GM21576 (cell line): ENCODE data around the gene SBF1.
"Not testable (repeated sequence)": the region's sequence is repeated elsewhere in the genome, so short reads cannot be mapped to it uniquely, and the experiment has no call there.

ENCODE experiments used
- ATAC-seq: cut with Tn5 transposase; IDR thresholded peaks from one replicate; pipeline ENCODE4 v1.9.1; 2021; ENCODE audit warnings: mild to moderate bottlenecking, moderate library complexity; ENCODE audit not compliant: unreplicated experiment

Gene SBF1

DNA sequence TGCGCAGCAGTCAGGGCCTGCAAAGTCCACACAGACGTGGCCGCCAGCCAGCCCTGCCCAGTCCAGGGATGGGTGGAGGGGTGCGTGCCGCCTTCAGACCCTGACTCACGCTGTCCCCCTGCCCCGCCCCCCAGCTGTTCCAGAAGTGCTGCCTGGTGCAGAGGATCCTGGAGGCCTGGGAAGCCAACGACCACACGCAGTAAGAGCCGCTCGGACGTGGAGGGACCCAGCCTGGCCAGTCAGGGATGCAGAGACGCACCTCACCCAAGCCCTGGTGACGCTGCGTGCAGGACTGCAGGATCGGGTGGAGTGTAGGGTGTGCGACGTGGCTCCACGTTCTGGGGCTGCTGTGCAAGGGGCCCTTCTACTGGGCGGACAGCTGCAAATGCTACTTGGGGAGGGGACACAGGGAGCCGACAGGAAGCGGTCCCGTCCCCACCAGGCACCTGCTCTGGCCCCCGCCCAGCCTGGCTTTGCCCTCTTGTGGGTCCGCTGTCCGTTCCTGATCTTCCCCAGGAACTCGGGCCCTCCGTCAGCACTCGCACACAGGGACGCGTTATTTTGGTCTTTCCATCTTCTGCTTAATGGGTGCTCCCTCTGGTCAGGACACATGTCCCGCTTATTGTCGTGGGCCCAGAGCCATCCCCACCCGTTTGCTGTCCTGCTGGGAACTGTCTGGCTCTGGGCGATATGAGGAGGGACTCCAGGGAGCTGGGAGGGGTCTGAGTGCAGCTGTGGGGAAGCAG, 42.5 kb downstream of the SBF1 start:
- no peak for ATAC-seq

DNA sequence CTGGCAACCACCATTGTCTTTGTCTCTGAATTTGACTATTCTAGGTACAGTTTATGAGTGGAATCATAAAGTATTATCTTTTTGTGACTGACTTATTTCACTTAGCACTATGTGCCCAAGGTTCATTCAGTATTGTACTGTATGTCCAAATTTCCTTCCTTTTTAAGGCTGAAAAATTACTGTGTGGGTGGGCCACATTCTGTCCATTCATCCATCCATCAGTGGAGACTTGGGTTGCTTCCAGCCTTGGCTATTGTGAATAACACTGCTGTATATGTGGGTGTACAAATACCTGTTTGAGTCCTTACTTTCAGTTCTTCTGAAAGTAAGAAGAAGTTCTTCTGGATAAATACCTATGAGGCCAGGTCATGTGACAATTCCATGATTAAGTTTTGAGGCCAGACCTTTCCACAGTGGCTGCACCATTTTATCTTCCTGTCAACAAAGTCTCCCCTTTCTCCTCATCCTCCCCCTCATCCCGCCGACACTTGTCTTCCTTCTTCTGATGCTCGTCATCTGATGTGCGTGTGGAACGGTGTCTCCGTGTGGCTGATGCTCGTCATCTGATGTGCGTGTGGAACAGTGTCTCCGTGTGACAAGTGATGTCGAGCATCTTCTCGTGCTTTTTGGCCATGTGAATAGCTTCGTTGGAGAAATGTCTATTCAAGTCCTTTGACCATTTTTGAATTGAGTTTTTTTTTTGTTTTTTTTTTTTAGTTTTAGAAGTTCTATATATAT, 49.5 kb downstream of the SBF1 start:
- no peak for ATAC-seq

- no peak for ATAC-seq
Measured at GRCh38 chr22:50423956-50424355, 50.9 kb downstream of the SBF1 start.

- no peak for ATAC-seq
Measured at GRCh38 chr22:50422961-50423815, 51.6 kb downstream of the SBF1 start.

DNA sequence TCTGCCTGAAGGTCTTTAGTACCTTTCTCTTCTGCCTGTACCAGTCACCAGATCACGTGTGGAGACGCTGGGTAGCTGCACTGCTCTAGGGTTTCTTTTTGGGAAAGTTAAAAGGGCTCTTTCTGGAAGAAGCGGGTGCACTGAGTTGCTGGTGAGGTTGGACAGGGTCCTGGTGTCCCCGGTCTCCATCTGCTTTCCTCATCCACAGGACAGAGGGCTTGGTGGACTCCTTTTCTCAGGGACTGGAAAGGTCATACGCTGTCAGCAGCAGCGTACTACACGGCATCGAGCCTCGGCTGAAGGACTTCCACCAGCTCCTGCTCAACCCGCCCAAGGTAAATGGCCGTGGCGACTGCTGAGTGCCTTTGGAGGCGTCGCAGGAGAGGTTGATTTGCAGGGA, 52.8 kb downstream of the SBF1 start:
- no peak for ATAC-seq

GRCh38 chr22:50420581-50420980, 54.3 kb downstream of the SBF1 start:
- ATAC-seq: no peak

- no peak for ATAC-seq
Measured at GRCh38 chr22:50420015-50420414, 54.8 kb downstream of the SBF1 start.

- no peak for ATAC-seq
Measured at GRCh38 chr22:50419116-50419515, 55.7 kb downstream of the SBF1 start.

- ATAC-seq: no peak
Measured at GRCh38 chr22:50418624-50419023, 56.2 kb downstream of the SBF1 start.

DNA sequence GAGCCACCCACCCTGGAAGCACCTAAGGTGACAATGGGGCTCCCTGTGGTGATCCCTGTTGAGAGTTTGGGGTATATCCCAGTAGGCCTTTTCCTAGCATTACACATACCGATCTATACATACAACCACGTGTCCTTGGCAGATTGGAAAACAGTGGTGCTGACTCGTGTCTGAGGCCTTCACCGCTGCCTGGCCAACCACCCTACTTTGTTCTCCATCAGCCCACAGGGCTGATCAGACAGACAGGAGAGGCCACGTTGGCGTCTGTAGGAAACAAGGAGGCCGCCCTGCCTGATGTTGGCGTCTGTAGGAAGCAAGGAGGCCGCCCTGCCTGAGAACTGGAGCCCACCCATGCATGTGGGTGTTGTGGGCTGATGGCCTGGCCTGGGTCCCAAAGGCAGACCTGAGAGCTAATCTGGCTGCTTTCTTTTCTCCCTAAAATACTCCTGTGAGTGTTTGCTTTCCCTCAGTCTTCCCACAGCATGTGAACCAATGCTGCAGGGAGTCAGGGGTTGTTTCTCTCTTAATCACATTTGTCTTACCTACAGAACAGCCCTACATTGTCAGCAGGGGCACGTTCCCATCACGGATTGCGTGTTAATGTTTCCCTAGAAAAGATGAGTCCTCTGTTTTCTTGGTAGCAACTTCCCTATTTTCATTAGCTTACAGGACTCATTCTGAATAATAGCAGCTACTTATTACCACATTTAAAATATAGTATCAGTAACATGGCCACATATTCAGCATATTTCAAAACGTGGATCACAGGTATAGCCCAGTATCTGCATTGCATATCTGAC, 57.2 kb downstream of the SBF1 start:
- no peak for ATAC-seq

- no peak for ATAC-seq
Measured at GRCh38 chr22:50416996-50417395, 57.8 kb downstream of the SBF1 start.

- no peak for ATAC-seq
Measured at GRCh38 chr22:50415426-50415825, 59.4 kb downstream of the SBF1 start.

- ATAC-seq: no peak
Measured at GRCh38 chr22:50414476-50415248, 60.2 kb downstream of the SBF1 start.

DNA sequence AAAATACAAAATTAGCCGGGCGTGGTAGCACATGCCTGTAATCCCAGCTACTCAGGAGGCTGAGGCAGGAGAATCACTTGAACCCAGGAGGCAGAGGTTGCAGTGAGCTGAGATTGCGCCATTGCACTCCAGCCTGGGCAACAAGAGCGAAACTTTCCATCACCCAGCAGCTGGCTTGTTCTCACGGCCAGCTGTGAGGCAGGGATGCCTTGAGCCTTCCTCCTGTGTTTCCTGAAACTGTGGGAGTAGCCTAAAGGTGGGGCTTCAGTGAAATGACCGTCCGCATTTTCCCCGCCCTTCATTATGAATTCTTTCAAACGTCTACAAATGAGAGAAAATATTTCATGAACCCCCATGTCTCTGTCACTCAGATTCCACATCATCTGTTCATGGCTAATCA, 65.9 kb downstream of the SBF1 start:
- ATAC-seq: not testable (repeated sequence)

- no peak for ATAC-seq
Measured at GRCh38 chr22:50408311-50408710, 66.5 kb downstream of the SBF1 start.

GRCh38 chr22:50406416-50407170, 68.2 kb downstream of the SBF1 start:
- ATAC-seq: no peak

GRCh38 chr22:50403701-50404101, 71.1 kb downstream of the SBF1 start:
- no peak for ATAC-seq

DNA sequence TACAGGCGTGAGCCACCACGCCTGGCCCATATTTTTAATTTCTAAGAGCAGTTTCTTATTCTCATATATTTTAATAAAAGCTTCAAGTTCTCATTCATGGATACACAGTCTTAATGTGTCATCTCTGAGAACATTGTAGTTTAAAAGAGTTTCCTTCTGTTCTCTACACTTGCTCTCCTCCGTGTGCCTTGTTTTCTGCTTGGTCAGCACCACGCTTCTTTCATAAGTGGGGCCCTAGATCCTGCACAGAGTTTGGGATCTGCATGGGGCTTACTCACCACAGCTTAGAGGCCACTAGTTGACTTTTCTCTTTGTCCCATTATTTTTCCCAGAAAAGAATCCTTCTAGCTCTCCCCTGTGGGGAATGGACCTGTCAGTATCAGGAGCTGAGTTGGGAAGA, 72.9 kb downstream of the SBF1 start:
- no peak for ATAC-seq

DNA sequence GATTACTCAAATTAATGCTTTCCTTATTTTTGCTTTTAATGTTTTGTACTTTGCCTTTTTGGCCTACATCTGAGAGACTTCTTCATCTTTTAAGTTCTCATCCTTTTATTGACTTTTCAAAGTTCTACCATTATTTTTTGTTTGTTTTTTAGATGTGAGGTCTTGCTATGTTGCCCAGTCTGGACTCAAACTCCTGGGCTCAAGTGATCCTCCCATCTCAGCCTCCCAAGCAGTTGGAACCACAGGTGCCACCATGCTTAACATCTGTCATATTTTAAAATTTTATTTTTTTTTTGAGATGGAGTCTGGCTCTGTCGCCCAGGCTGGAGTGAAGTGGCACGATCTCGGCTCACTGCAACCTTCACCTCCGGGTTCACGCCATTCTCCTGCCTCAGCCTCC, 73.9 kb downstream of the SBF1 start:
- ATAC-seq: no peak
